Vagina (tissue), 2 donors: ENCODE data around the gene TRIM37. TPM values are rescaled to one million over a fixed set of nuclear protein-coding genes. Genes with fewer than 3 reads are reported as not detected.

Experiments used
- DNase-seq, 2 donors: peaks; one replicate each; pipeline ENCODE4 v3.0.0-alpha.2; 2017; ENCODE audit errors: extremely low spot score in 2 of 2
- H3K27ac ChIP-seq: fragments of 200-600 bp; sonication (generic); one replicate; pipeline ENCODE4 v1.5.1; 2019
- H3K27me3 ChIP-seq: fragments of 200-600 bp; sonication (generic); one replicate; pipeline ENCODE4 v1.5.1; 2019
- H3K36me3 ChIP-seq, 2 donors: fragments of 200-600 bp; sonication (generic); one replicate each; pipeline ENCODE4 v1.5.1; 2017 to 2019
- H3K4me1 ChIP-seq: fragments of 200-600 bp; sonication (generic); one replicate; pipeline ENCODE4 v1.5.1; 2019
- H3K4me3 ChIP-seq, 2 donors: fragments of 200-600 bp; sonication (generic); 1 replicate in 1 of 2; 2 replicates in 1 of 2; pipeline ENCODE4 v1.5.1; 2016 to 2019
- H3K9me3 ChIP-seq: fragments of 200-600 bp; sonication (generic); one replicate; pipeline ENCODE4 v1.5.1; 2019
- CTCF ChIP-seq, 3 experiments: fragments of 450-650 bp in 2 of 3; fragments of 200-600 bp in 1 of 3; sonication (generic) in 1 of 3; IDR thresholded peaks; one replicate each; pipeline ENCODE4 v1.5.1; 2017 to 2019; ENCODE audit warnings: antibody characterized with exemption in 3 of 3, mild to moderate bottlenecking in 2 of 3, moderate library complexity in 2 of 3
- POLR2A ChIP-seq, 2 donors: fragments of 450-650 bp; IDR thresholded peaks; one replicate each; pipeline ENCODE4 v1.6.1; 2017; ENCODE audit warnings: antibody characterized with exemption in 2 of 2, mild to moderate bottlenecking in 2 of 2, moderate library complexity in 2 of 2
- POLR2AphosphoS5 ChIP-seq, 2 donors: sonication (generic); formaldehyde crosslinking; IDR thresholded peaks; one replicate each; pipeline ENCODE4 v1.9.0; 2017; ENCODE audit warnings: antibody characterized with exemption in 2 of 2, mild to moderate bottlenecking in 2 of 2, low read depth in 1 of 2; ENCODE audit not compliant: insufficient read depth in 1 of 2
- intact Hi-C: fragments of 100-400 bp; cut with DNase I; formaldehyde crosslinking; loops from one replicate; pipeline ENCODE4 v1.15.1; 2023
- total RNA-seq: library from RNA; depleted of rRNA; stranded (reverse); fragments of >200 nt; gene quantifications from one replicate; pipeline ENCODE4 v1.2.3, GENCODE V29; 2016

The TRIM37 gene
- total RNA-seq, 1 donor from 2014 or later, result 20.4 TPM

GRCh38 chr17:58991718-58992331 lies 114.9 kb downstream of the TRIM37 start:
- peaks cover 0 to under 1% of the 10 kb centered on the region in 2 donors for H3K36me3 ChIP-seq
- no peak overlapping the region for H3K27ac ChIP-seq
- no peaks in the 10 kb centered on the region for H3K4me1 ChIP-seq
- no peak overlapping the region for H3K4me3 ChIP-seq
- H3K9me3 ChIP-seq, result no peaks in the 10 kb centered on the region
- TF ChIP-seq CTCF (IDR thresholded peaks at IDR 0.05) (no peak), POLR2AphosphoS5 (IDR thresholded peaks at IDR 0.05; ENCODE audit: insufficient read depth in 1 of 2, low read depth in 1 of 2) (no peak), POLR2A (IDR thresholded peaks at IDR 0.05) (no peak)
- H3K27me3 ChIP-seq, result no peaks in the 10 kb centered on the region
- intact Hi-C loops, result no loop called here
- no peak for DNase-seq

- DNase-seq, result no peak
- Histone ChIP-seq H3K27me3 (no peaks in the 10 kb centered on the region), H3K27ac (no peak overlapping the region), H3K4me3 (no peak overlapping the region), H3K4me1 (no peaks in the 10 kb centered on the region), H3K36me3 (no peaks in the 10 kb centered on the region), H3K9me3 (no peaks in the 10 kb centered on the region)
- TF ChIP-seq POLR2AphosphoS5 (IDR thresholded peaks at IDR 0.05; ENCODE audit: insufficient read depth in 1 of 2, low read depth in 1 of 2) (no peak), POLR2A (IDR thresholded peaks at IDR 0.05) (no peak), CTCF (IDR thresholded peaks at IDR 0.05) (no peak)
- intact Hi-C loops, result no loop called here
Observed at GRCh38 chr17:58989629-58990028, 117.1 kb downstream of the TRIM37 start.

- Histone ChIP-seq H3K27ac (no peak overlapping the region), H3K4me1 (no peaks in the 10 kb centered on the region), H3K4me3 (no peak overlapping the region), H3K9me3 (no peaks in the 10 kb centered on the region), H3K36me3 (no peaks in the 10 kb centered on the region), H3K27me3 (no peaks in the 10 kb centered on the region)
- intact Hi-C loops, result no loop called here
- TF ChIP-seq POLR2AphosphoS5 (IDR thresholded peaks at IDR 0.05; ENCODE audit: insufficient read depth in 1 of 2, low read depth in 1 of 2), result no peak
- no peak for TF ChIP-seq POLR2A (IDR thresholded peaks at IDR 0.05)
- TF ChIP-seq CTCF (IDR thresholded peaks at IDR 0.05), result no peak
- DNase-seq, result no peak
Observed at GRCh38 chr17:58985971-58986370, 120.7 kb downstream of the TRIM37 start.

- Histone ChIP-seq H3K9me3 (no peaks in the 10 kb centered on the region), H3K27ac (no peak overlapping the region), H3K4me3 (no peak overlapping the region), H3K4me1 (no peaks in the 10 kb centered on the region), H3K27me3 (no peaks in the 10 kb centered on the region), H3K36me3 (no peaks in the 10 kb centered on the region)
- TF ChIP-seq CTCF (IDR thresholded peaks at IDR 0.05) (no peak), POLR2AphosphoS5 (IDR thresholded peaks at IDR 0.05; ENCODE audit: insufficient read depth in 1 of 2, low read depth in 1 of 2) (no peak), POLR2A (IDR thresholded peaks at IDR 0.05) (no peak)
- intact Hi-C loops, result no loop called here
- no peak for DNase-seq
Observed at GRCh38 chr17:58985367-58985766, 121.3 kb downstream of the TRIM37 start.

- intact Hi-C loops, result no loop called here
- Histone ChIP-seq H3K9me3 (no peaks in the 10 kb centered on the region), H3K4me1 (no peaks in the 10 kb centered on the region), H3K27me3 (no peaks in the 10 kb centered on the region), H3K27ac (no peak overlapping the region), H3K4me3 (no peak overlapping the region), H3K36me3 (no peaks in the 10 kb centered on the region)
- TF ChIP-seq CTCF (IDR thresholded peaks at IDR 0.05) (no peak), POLR2A (IDR thresholded peaks at IDR 0.05) (no peak)
- no peak for DNase-seq
Observed at GRCh38 chr17:58982626-58983025, 124.1 kb downstream of the TRIM37 start.
